ENCODE results near the gene ERF. TPM values are rescaled to one million over a fixed set of nuclear protein-coding genes. Genes with fewer than 3 reads are reported as not detected.

Gene ERF
- total RNA-seq, 1 donor from 2014 or later: 53.9 TPM

GRCh38 chr19:42289556-42290041 is 34.7 kb upstream of the ERF start:
- peaks cover 79% of the 10 kb centered on the region for H3K36me3 ChIP-seq
- intact Hi-C loops (cut with DNase I): no loop called here
- peaks cover 16% of the 10 kb centered on the region for H3K4me1 ChIP-seq

GRCh38 chr19:42288881-42289555 is 34.1 kb upstream of the ERF start:
- no peak for DNase-seq
- no peaks in the 10 kb centered on the region for H3K9me3 ChIP-seq
- no peak for TF ChIP-seq CTCF (IDR thresholded peaks at IDR 0.05)
- no peaks in the 10 kb centered on the region for H3K27me3 ChIP-seq
- no peak overlapping the region for H3K4me3 ChIP-seq
- ATAC-seq: no peak
- H3K27ac ChIP-seq: no peak overlapping the region
- H3K36me3 ChIP-seq: peaks cover 73% of the 10 kb centered on the region
- peaks cover 16% of the 10 kb centered on the region for H3K4me1 ChIP-seq
- intact Hi-C loops (cut with DNase I): no loop called here

More at GRCh38 chr19:42289556-42290041, 34.7 kb upstream of the ERF start:
- no peak overlapping the region for H3K4me3 ChIP-seq
- ATAC-seq (no peak), DNase-seq (no peak)
- no peak for TF ChIP-seq CTCF (IDR thresholded peaks at IDR 0.05)
- H3K27me3 ChIP-seq: no peaks in the 10 kb centered on the region
- H3K27ac ChIP-seq: no peak overlapping the region
- no peaks in the 10 kb centered on the region for H3K9me3 ChIP-seq

- no peaks in the 10 kb centered on the region for H3K27me3 ChIP-seq
- H3K4me3 ChIP-seq: no peak overlapping the region
- no peaks in the 10 kb centered on the region for H3K9me3 ChIP-seq
- no peak for DNase-seq
- peaks cover 16% of the 10 kb centered on the region for H3K4me1 ChIP-seq
- TF ChIP-seq CTCF (IDR thresholded peaks at IDR 0.05): no peak
- no peak overlapping the region for H3K27ac ChIP-seq
- H3K36me3 ChIP-seq: peaks cover 66% of the 10 kb centered on the region
- ATAC-seq: no peak
- intact Hi-C loops (cut with DNase I): no loop called here
Measured at GRCh38 chr19:42288387-42288786, 33.5 kb upstream of the ERF start.

- intact Hi-C loops (cut with DNase I): no loop called here
- DNase-seq: no peak
- H3K4me3 ChIP-seq: no peak overlapping the region
- H3K27ac ChIP-seq: no peak overlapping the region
- no peaks in the 10 kb centered on the region for H3K9me3 ChIP-seq
- TF ChIP-seq CTCF (IDR thresholded peaks at IDR 0.05): no peak
- H3K36me3 ChIP-seq: peaks cover 60% of the 10 kb centered on the region
- peaks cover 23% of the 10 kb centered on the region for H3K4me1 ChIP-seq
- no peak for ATAC-seq
- H3K27me3 ChIP-seq: no peaks in the 10 kb centered on the region
Measured at GRCh38 chr19:42287827-42288107, 32.8 kb upstream of the ERF start.

- intact Hi-C loops (cut with DNase I): no loop called here
- no peaks in the 10 kb centered on the region for H3K27me3 ChIP-seq
- peaks cover 55% of the 10 kb centered on the region for H3K36me3 ChIP-seq
- DNase-seq (no peak), ATAC-seq (no peak)
- H3K4me1 ChIP-seq: peaks cover 28% of the 10 kb centered on the region
- no peak overlapping the region for H3K27ac ChIP-seq
- TF ChIP-seq CTCF (IDR thresholded peaks at IDR 0.05): no peak
- no peak overlapping the region for H3K4me3 ChIP-seq
- H3K9me3 ChIP-seq: no peaks in the 10 kb centered on the region
Measured at GRCh38 chr19:42287017-42287826, 32.3 kb upstream of the ERF start.

Data from upper lobe of right lung (tissue), 1 donor.